H9 (cell line): ENCODE measurements around the gene DIP2A. TPM values are rescaled to one million over a fixed set of nuclear protein-coding genes. Genes with fewer than 3 reads are reported as not detected.

Source experiments
- DNase-seq: peaks from one replicate; pipeline ENCODE4 v3.0.0-alpha.2; 2017
- H2AFZ ChIP-seq: one replicate; pipeline ENCODE4 v1.6.1; 2013; ENCODE audit warnings: mild to moderate bottlenecking, low read length, control low read depth, moderate library complexity
- H2AK5ac ChIP-seq: 2 replicates; pipeline ENCODE4 v1.6.1; 2013; ENCODE audit warnings: low read length, control low read depth, mixed read lengths; ENCODE audit not compliant: insufficient read length
- H2BK120ac ChIP-seq: one replicate; pipeline ENCODE4 v1.6.1; 2013; ENCODE audit warnings: low read depth, mild to moderate bottlenecking, low read length, control low read depth, inconsistent platforms; ENCODE audit not compliant: poor library complexity, severe bottlenecking
- H2BK12ac ChIP-seq: 2 replicates; pipeline ENCODE4 v1.6.1; 2013; ENCODE audit warnings: low read length, control low read depth, mixed read lengths, low read depth; ENCODE audit not compliant: insufficient read length
- H2BK15ac ChIP-seq: 2 replicates; pipeline ENCODE4 v1.6.1; 2013; ENCODE audit warnings: low read depth, low read length, control low read depth
- H2BK20ac ChIP-seq: one replicate; pipeline ENCODE4 v1.6.1; 2013; ENCODE audit warnings: low read depth, mild to moderate bottlenecking, low read length, control low read depth, inconsistent platforms; ENCODE audit not compliant: poor library complexity, severe bottlenecking
- H2BK5ac ChIP-seq: 2 replicates; pipeline ENCODE4 v1.6.1; 2013; ENCODE audit warnings: low read length, control low read depth, mixed read lengths; ENCODE audit not compliant: insufficient read length
- H3K14ac ChIP-seq: 2 replicates; pipeline ENCODE4 v1.6.1; 2013; ENCODE audit warnings: low read length, control low read depth; ENCODE audit not compliant: insufficient read depth
- H3K18ac ChIP-seq: 2 replicates; pipeline ENCODE4 v1.6.1; 2013; ENCODE audit warnings: low read depth, mild to moderate bottlenecking, mixed read lengths, low read length, control low read depth; ENCODE audit not compliant: insufficient read length
- H3K23ac ChIP-seq: 2 replicates; pipeline ENCODE4 v1.6.1; 2013; ENCODE audit warnings: low read length, control low read depth, mixed read lengths, low read depth; ENCODE audit not compliant: insufficient read length
- H3K23me2 ChIP-seq: 2 replicates; pipeline ENCODE4 v1.6.1; 2013; ENCODE audit warnings: low read depth, mild to moderate bottlenecking, mixed read lengths, low read length, control low read depth; ENCODE audit not compliant: insufficient read length, poor library complexity, severe bottlenecking
- H3K27ac ChIP-seq: 2 replicates; pipeline ENCODE4 v1.5.1; 2013; ENCODE audit warnings: low read length, control low read depth, mixed read lengths, low read depth; ENCODE audit not compliant: insufficient read length
- H3K27me3 ChIP-seq: 2 replicates; pipeline ENCODE4 v1.6.1; 2013; ENCODE audit warnings: low read length, control low read depth, inconsistent platforms; ENCODE audit not compliant: insufficient read depth
- H3K4ac ChIP-seq: 2 replicates; pipeline ENCODE4 v1.6.1; 2013; ENCODE audit warnings: low read depth, mild to moderate bottlenecking, control low read depth, inconsistent platforms, low read length, moderate library complexity
- H3K4me1 ChIP-seq: 2 replicates; pipeline ENCODE4 v1.6.1; 2013; ENCODE audit warnings: low read length, control low read depth, inconsistent platforms; ENCODE audit not compliant: insufficient read depth
- H3K4me2 ChIP-seq: 2 replicates; pipeline ENCODE4 v1.6.1; 2013; ENCODE audit warnings: low read length, control low read depth, mixed read lengths; ENCODE audit not compliant: insufficient read length, insufficient read depth
- H3K56ac ChIP-seq: 2 replicates; pipeline ENCODE4 v1.6.1; 2013; ENCODE audit warnings: low read depth, mild to moderate bottlenecking, mixed read lengths, low read length, control low read depth; ENCODE audit not compliant: insufficient read length
- H3K79me1 ChIP-seq: 2 replicates; pipeline ENCODE4 v1.6.1; 2013; ENCODE audit warnings: low read depth, mild to moderate bottlenecking, moderate library complexity, low read length, control low read depth, inconsistent platforms; ENCODE audit not compliant: insufficient read depth, poor library complexity, severe bottlenecking
- H3K79me2 ChIP-seq: 2 replicates; pipeline ENCODE4 v1.6.1; 2013; ENCODE audit warnings: low read length, control low read depth, inconsistent platforms; ENCODE audit not compliant: insufficient read depth
- H3K9ac ChIP-seq: 2 replicates; pipeline ENCODE4 v1.6.1; 2013; ENCODE audit warnings: low read length, control low read depth, mixed read lengths; ENCODE audit not compliant: insufficient read length; ENCODE audit errors: extremely low read depth
- H3K9me3 ChIP-seq: one replicate; pipeline ENCODE4 v1.6.1; 2013; ENCODE audit warnings: low read depth, low read length, inconsistent platforms; ENCODE audit not compliant: control insufficient read depth
- H3T11ph ChIP-seq: one replicate; pipeline ENCODE4 v1.6.1; 2013; ENCODE audit warnings: mild to moderate bottlenecking, low read length, control low read depth, inconsistent platforms
- H4K20me1 ChIP-seq: one replicate; pipeline ENCODE4 v1.6.1; 2013; ENCODE audit not compliant: control insufficient read depth, insufficient read length, insufficient read depth
- H4K5ac ChIP-seq: 2 replicates; pipeline ENCODE4 v1.6.1; 2013; ENCODE audit warnings: low read depth, mild to moderate bottlenecking, mixed read lengths, low read length, control low read depth; ENCODE audit not compliant: insufficient read length
- H4K8ac ChIP-seq: replicated peaks from 2 replicates; pipeline ENCODE4 v1.6.1; 2013; ENCODE audit warnings: low read length, control low read depth, mixed read lengths, low read depth; ENCODE audit not compliant: insufficient read length
- H4K91ac ChIP-seq: 2 replicates; pipeline ENCODE4 v1.6.1; 2013; ENCODE audit warnings: low read depth, mild to moderate bottlenecking, moderate library complexity, mixed read lengths, low read length, control low read depth; ENCODE audit not compliant: insufficient read length
- H3K27ac Mint-ChIP-seq, 3 experiments: 2 replicates in 2 of 3; 3 replicates in 1 of 3; pipeline ENCODE4 v1.8.0; 2020 to 2021; ENCODE audit warnings: mixed read lengths in 3 of 3, mild to moderate bottlenecking in 1 of 3, moderate library complexity in 1 of 3
- H3K27me3 Mint-ChIP-seq: 2 replicates; pipeline ENCODE4 v1.8.0; 2021; ENCODE audit warnings: low read depth, mild to moderate bottlenecking, moderate library complexity, mixed read lengths
- H3K36me3 Mint-ChIP-seq, 3 experiments: 2 replicates in 2 of 3; 3 replicates in 1 of 3; pipeline ENCODE4 v1.8.0; 2020 to 2021; ENCODE audit warnings: low read depth in 3 of 3, mixed read lengths in 3 of 3; ENCODE audit not compliant: insufficient read depth in 1 of 3
- H3K4me1 Mint-ChIP-seq, 2 experiments: 2 replicates each; pipeline ENCODE4 v1.8.0; 2020; ENCODE audit warnings: mixed read lengths in 2 of 2
- H3K4me3 Mint-ChIP-seq, 2 experiments: 2 replicates in 1 of 2; 3 replicates in 1 of 2; pipeline ENCODE4 v1.8.0; 2020 to 2021; ENCODE audit warnings: mild to moderate bottlenecking in 2 of 2, mixed read lengths in 2 of 2, moderate library complexity in 1 of 2
- H3K9me3 Mint-ChIP-seq, 2 experiments: 2 replicates in 1 of 2; 3 replicates in 1 of 2; pipeline ENCODE4 v1.8.0; 2020; ENCODE audit warnings: mild to moderate bottlenecking in 2 of 2, mixed read lengths in 2 of 2, moderate library complexity in 1 of 2
- WGBS: extraction: QIAGEN DNeasy Blood & Tissue Kit; methylation state at CpG from one replicate; pipeline ENCODE4 v1.1.7; 2013; ENCODE audit warnings: missing lambda C conversion rate, low lambda C conversion rate, mixed read lengths; ENCODE audit not compliant: insufficient read length; ENCODE audit errors: extremely low coverage; 5-methylcytosine and 5-hydroxymethylcytosine counted together
- total RNA-seq: library from RNA; stranded (reverse); gene quantifications from 2 replicates; pipeline ENCODE4 v1.2.1, GENCODE V29; 2021
- TF ChIP-seq, protein P1 (sequence below): fragments of 200-600 bp; sonication (generic); conservative IDR thresholded peaks from 3 replicates; pipeline ENCODE4 v1.8.0; 2021; ENCODE audit warnings: antibody characterized with exemption, mild to moderate bottlenecking

The DIP2A gene
- total RNA-seq, 1 experiment from 2014 or later = 25.2 TPM

DNA sequence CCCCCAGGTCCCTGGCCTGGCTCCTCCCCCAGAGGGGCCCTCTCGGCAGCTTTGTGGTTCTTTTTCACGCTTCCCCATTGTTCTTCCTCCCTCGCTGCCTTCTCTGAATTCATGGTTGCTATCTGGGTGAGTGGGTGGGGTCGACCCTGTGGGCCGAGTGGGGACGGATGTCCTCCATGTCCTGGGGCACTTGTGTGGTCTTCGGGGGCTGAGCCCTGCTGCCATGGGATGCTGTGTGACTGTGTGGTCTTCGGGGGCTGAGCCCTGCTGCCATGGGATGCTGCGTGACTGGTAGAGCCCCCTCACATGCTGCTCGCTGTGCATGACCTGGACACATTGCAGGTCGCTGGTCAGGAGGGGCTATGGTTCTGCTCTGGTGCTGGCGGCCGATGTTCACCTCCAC is 21.6 kb upstream of the DIP2A start:
- Mint-ChIP-seq H3K27ac (peak overlapping the region in 1 of 3 experiments; percentile 61; a peak in 1 of 7 replicates), H3K36me3 (peaks cover 31 to 79% (median 74%) of the 10 kb centered on the region in 3 experiments)

More for the DNA sequence above, 21.6 kb upstream of the DIP2A start:
- Histone ChIP-seq H3K79me1 (no peaks in the 10 kb centered on the region), H3K23me2 (no peaks in the 10 kb centered on the region), H2AFZ (no peak overlapping the region), H4K5ac (no peak overlapping the region), H3K9me3 (no peaks in the 10 kb centered on the region), H3K4ac (no peak overlapping the region), H3K23ac (no peak overlapping the region), H3K27ac (no peak overlapping the region), H3K4me1 (no peaks in the 10 kb centered on the region), H4K8ac (no peak overlapping the region), H3K14ac (no peak overlapping the region), H4K91ac (no peak overlapping the region), H2BK12ac (no peak overlapping the region), H2BK15ac (no peak overlapping the region), H3T11ph (no peak overlapping the region), H3K18ac (no peak overlapping the region), H3K27me3 (no peaks in the 10 kb centered on the region), H3K4me2 (no peak overlapping the region), H3K79me2 (no peaks in the 10 kb centered on the region), H3K9ac (no peak overlapping the region), H2AK5ac (no peak overlapping the region), H2BK20ac (no peak overlapping the region), H2BK5ac (no peak overlapping the region), H3K56ac (no peak overlapping the region), H4K20me1 (no peaks in the 10 kb centered on the region), H2BK120ac (no peak overlapping the region)
- no peaks in the 10 kb centered on the region for H3K9me3 Mint-ChIP-seq
- TF ChIP-seq, protein P1, sequence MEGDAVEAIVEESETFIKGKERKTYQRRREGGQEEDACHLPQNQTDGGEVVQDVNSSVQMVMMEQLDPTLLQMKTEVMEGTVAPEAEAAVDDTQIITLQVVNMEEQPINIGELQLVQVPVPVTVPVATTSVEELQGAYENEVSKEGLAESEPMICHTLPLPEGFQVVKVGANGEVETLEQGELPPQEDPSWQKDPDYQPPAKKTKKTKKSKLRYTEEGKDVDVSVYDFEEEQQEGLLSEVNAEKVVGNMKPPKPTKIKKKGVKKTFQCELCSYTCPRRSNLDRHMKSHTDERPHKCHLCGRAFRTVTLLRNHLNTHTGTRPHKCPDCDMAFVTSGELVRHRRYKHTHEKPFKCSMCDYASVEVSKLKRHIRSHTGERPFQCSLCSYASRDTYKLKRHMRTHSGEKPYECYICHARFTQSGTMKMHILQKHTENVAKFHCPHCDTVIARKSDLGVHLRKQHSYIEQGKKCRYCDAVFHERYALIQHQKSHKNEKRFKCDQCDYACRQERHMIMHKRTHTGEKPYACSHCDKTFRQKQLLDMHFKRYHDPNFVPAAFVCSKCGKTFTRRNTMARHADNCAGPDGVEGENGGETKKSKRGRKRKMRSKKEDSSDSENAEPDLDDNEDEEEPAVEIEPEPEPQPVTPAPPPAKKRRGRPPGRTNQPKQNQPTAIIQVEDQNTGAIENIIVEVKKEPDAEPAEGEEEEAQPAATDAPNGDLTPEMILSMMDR = no peak
- no peaks in the 10 kb centered on the region for H3K27me3 Mint-ChIP-seq
- no peak overlapping the region for H3K4me3 Mint-ChIP-seq
- no CpG with 5 or more reads among the region's 13 CpGs for WGBS
- no peak for DNase-seq
- 0 out of 4 replicates have a peak, but pooled peaks cover 0 to 2% of the 10 kb centered on the region in 2 experiments for H3K4me1 Mint-ChIP-seq
